ENCODE measurements around the gene CLIP3.
"Not testable (repeated sequence)": the region's sequence is repeated elsewhere in the genome, so short reads cannot be mapped to it uniquely, and the experiment has no call there.

DNA sequence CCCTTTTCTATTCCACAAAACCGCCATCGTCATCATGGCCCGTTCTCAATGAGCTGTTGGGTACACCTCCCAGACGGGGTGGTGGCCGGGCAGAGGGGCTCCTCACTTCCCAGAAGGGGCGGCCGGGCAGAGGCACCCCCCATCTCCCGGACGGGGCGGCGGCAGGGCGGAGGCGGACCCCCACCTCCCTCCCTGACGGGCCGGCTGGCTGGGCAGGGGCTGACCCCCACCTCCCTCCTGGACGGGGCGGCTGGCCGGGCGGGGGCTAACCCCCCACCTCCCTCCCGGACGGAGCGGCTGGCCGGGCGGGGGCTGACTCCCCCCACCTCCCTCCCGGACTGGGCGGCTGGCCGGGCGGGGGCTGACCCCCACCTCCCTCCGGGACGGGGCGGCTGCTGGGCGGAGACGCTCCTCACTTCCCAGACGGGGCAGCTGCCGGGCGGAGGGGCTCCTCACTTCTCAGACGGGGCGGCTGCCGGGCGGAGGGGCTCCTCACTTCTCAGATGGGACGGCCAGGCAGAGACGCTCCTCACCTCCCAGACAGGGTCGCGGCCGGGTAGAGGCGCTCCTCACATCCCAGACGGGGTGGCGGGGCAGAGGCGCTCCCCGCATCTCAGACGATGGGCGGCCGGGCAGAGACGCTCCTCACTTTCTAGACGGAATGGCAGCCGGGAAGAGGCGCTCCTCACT lies 36.3 kb upstream of the CLIP3 start:
- TF ChIP-seq, protein P1, sequence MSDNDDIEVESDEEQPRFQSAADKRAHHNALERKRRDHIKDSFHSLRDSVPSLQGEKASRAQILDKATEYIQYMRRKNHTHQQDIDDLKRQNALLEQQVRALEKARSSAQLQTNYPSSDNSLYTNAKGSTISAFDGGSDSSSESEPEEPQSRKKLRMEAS (IDR thresholded peaks at IDR 0.05), result not testable (repeated sequence)
- TF ChIP-seq RFX5 (IDR thresholded peaks at IDR 0.05); RCOR1 (IDR thresholded peaks at IDR 0.05; ENCODE audit: low read depth, low read length); POLR2A (IDR thresholded peaks at IDR 0.05; ENCODE audit: low read length); PHF8 (IDR thresholded peaks at IDR 0.05; ENCODE audit: borderline replicate concordance, low read depth); MYC (IDR thresholded peaks at IDR 0.05; ENCODE audit: borderline replicate concordance, low read length); EP300 (IDR thresholded peaks at IDR 0.05): not testable (repeated sequence)
- TF ChIP-seq, protein P2, sequence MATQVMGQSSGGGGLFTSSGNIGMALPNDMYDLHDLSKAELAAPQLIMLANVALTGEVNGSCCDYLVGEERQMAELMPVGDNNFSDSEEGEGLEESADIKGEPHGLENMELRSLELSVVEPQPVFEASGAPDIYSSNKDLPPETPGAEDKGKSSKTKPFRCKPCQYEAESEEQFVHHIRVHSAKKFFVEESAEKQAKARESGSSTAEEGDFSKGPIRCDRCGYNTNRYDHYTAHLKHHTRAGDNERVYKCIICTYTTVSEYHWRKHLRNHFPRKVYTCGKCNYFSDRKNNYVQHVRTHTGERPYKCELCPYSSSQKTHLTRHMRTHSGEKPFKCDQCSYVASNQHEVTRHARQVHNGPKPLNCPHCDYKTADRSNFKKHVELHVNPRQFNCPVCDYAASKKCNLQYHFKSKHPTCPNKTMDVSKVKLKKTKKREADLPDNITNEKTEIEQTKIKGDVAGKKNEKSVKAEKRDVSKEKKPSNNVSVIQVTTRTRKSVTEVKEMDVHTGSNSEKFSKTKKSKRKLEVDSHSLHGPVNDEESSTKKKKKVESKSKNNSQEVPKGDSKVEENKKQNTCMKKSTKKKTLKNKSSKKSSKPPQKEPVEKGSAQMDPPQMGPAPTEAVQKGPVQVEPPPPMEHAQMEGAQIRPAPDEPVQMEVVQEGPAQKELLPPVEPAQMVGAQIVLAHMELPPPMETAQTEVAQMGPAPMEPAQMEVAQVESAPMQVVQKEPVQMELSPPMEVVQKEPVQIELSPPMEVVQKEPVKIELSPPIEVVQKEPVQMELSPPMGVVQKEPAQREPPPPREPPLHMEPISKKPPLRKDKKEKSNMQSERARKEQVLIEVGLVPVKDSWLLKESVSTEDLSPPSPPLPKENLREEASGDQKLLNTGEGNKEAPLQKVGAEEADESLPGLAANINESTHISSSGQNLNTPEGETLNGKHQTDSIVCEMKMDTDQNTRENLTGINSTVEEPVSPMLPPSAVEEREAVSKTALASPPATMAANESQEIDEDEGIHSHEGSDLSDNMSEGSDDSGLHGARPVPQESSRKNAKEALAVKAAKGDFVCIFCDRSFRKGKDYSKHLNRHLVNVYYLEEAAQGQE (IDR thresholded peaks at IDR 0.05), result not testable (repeated sequence)
- TF ChIP-seq, protein P3, sequence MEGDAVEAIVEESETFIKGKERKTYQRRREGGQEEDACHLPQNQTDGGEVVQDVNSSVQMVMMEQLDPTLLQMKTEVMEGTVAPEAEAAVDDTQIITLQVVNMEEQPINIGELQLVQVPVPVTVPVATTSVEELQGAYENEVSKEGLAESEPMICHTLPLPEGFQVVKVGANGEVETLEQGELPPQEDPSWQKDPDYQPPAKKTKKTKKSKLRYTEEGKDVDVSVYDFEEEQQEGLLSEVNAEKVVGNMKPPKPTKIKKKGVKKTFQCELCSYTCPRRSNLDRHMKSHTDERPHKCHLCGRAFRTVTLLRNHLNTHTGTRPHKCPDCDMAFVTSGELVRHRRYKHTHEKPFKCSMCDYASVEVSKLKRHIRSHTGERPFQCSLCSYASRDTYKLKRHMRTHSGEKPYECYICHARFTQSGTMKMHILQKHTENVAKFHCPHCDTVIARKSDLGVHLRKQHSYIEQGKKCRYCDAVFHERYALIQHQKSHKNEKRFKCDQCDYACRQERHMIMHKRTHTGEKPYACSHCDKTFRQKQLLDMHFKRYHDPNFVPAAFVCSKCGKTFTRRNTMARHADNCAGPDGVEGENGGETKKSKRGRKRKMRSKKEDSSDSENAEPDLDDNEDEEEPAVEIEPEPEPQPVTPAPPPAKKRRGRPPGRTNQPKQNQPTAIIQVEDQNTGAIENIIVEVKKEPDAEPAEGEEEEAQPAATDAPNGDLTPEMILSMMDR (IDR thresholded peaks at IDR 0.05), result not testable (repeated sequence)
- TF ChIP-seq, protein P4, sequence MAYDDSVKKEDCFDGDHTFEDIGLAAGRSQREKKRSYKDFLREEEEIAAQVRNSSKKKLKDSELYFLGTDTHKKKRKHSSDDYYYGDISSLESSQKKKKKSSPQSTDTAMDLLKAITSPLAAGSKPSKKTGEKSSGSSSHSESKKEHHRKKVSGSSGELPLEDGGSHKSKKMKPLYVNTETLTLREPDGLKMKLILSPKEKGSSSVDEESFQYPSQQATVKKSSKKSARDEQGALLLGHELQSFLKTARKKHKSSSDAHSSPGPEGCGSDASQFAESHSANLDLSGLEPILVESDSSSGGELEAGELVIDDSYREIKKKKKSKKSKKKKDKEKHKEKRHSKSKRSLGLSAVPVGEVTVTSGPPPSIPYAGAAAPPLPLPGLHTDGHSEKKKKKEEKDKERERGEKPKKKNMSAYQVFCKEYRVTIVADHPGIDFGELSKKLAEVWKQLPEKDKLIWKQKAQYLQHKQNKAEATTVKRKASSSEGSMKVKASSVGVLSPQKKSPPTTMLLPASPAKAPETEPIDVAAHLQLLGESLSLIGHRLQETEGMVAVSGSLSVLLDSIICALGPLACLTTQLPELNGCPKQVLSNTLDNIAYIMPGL (CRISPR knock-in tag; IDR thresholded peaks at IDR 0.05; ENCODE audit: borderline replicate concordance), result not testable (repeated sequence)
